ENCODE measurements around the gene IMPG2. TPM values are rescaled to one million over a fixed set of nuclear protein-coding genes. Genes with fewer than 3 reads are reported as not detected.

IMPG2 gene
- total RNA-seq, 1 donor from 2014 or later, result 0.17 TPM

DNA sequence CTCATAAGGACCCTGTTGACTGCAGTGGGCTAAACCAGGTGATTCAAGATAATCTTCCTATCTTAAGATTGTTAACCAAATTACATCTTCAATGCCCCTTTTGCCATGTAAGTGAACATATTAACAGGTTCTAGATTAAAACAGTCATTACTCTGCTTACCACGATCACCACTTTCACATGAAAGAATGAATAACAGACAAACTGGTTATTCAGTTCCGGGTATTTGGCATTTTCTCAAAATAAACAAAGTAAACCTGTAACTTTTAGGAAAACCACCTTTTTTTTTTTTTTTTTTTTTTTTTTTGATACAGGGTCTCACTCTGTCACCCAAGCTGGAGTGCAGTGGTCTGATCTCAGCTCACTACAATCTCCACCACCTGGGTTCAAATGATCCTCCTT lies 131.2 kb downstream of the IMPG2 start:
- no peak overlapping the region for H3K4me3 ChIP-seq (ENCODE audit: low read depth, low read length)
- H3K36me3 ChIP-seq (ENCODE audit: control insufficient read depth, insufficient read depth, low read length), result no peaks in the 10 kb centered on the region
- no peaks in the 10 kb centered on the region for H3K27me3 ChIP-seq (ENCODE audit: control insufficient read depth, insufficient read depth, low read length)
- TF ChIP-seq, protein P1, sequence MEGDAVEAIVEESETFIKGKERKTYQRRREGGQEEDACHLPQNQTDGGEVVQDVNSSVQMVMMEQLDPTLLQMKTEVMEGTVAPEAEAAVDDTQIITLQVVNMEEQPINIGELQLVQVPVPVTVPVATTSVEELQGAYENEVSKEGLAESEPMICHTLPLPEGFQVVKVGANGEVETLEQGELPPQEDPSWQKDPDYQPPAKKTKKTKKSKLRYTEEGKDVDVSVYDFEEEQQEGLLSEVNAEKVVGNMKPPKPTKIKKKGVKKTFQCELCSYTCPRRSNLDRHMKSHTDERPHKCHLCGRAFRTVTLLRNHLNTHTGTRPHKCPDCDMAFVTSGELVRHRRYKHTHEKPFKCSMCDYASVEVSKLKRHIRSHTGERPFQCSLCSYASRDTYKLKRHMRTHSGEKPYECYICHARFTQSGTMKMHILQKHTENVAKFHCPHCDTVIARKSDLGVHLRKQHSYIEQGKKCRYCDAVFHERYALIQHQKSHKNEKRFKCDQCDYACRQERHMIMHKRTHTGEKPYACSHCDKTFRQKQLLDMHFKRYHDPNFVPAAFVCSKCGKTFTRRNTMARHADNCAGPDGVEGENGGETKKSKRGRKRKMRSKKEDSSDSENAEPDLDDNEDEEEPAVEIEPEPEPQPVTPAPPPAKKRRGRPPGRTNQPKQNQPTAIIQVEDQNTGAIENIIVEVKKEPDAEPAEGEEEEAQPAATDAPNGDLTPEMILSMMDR (IDR thresholded peaks at IDR 0.05; ENCODE audit: insufficient read depth, low read length, poor library complexity, severe bottlenecking), result no peak
- DNase-seq (ENCODE audit: low read depth), result no peak

DNA sequence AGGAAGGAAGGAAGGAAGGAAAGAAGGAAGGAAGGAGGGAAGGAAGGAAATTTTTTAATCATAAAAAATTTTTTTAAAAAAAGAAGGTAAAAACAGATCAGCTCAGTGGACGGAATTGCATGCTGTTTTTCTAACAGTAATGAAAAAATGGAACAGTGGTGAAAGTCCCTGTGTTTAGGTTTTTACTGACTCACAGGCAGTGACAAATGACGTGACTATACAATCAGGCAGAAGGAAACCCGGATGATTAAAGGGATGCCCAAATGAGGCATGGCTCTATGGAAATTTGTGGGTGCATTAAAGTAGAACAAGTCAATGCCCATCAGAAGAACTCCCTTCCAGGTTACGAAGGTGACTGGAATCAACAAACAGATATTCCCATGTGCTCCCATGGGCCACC lies 135.0 kb downstream of the IMPG2 start:
- Histone ChIP-seq H3K4me3 (ENCODE audit: low read depth, low read length) (no peak overlapping the region), H3K36me3 (ENCODE audit: control insufficient read depth, insufficient read depth, low read length) (no peaks in the 10 kb centered on the region)
- DNase-seq (ENCODE audit: low read depth), result no peak

DNA sequence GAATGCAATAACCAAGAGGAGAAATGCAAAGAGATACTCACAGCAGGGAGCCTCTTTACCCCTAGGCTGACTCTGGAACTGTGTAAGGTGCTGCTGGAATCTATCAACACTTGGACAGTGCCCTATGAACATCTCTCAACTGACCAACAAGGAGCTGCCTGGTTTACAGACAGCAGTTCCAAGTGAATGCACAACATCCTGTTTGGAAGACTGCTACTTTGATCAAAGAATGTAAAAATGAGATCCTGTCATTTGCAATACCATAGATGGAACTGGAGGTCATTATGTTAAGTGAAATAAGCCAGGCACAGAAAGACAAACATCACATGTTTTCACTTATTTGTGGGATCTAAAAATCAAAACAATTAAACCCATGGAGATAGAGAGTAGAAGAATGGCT lies 136.3 kb downstream of the IMPG2 start:
- no peak for DNase-seq (ENCODE audit: low read depth)
- TF ChIP-seq, protein P1 (IDR thresholded peaks at IDR 0.05; ENCODE audit: insufficient read depth, low read length, poor library complexity, severe bottlenecking), result no peak
- H3K27me3 ChIP-seq (ENCODE audit: control insufficient read depth, insufficient read depth, low read length), result no peaks in the 10 kb centered on the region
- H3K36me3 ChIP-seq (ENCODE audit: control insufficient read depth, insufficient read depth, low read length), result no peaks in the 10 kb centered on the region
- H3K4me3 ChIP-seq (ENCODE audit: low read depth, low read length), result no peak overlapping the region

More for the DNA sequence above, 135.0 kb downstream of the IMPG2 start:
- TF ChIP-seq, protein P1 (IDR thresholded peaks at IDR 0.05; ENCODE audit: insufficient read depth, low read length, poor library complexity, severe bottlenecking), result no peak
- H3K27me3 ChIP-seq (ENCODE audit: control insufficient read depth, insufficient read depth, low read length), result no peaks in the 10 kb centered on the region

DNA sequence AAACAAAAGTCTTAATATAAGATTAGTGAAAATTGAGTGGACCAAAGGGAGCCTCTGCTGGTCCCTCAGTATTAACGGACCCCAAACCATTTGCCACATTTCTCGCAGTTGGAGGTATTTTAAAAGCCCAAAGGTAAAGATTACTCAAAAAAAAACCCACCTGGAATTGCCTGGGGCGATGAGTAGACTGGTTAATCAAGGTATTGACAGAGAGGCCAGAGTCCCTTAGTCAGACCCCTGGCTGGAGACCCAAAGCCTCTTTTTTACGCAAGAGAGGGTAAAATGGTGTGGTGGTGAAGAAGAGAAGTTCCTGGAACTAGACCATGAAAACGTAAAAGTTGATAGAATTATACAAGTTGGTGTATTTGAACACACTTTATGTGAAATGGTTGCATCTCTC lies 137.2 kb downstream of the IMPG2 start:
- H3K36me3 ChIP-seq (ENCODE audit: control insufficient read depth, insufficient read depth, low read length), result no peaks in the 10 kb centered on the region
- no peak overlapping the region for H3K4me3 ChIP-seq (ENCODE audit: low read depth, low read length)
- no peak for DNase-seq (ENCODE audit: low read depth)
- no peaks in the 10 kb centered on the region for H3K27me3 ChIP-seq (ENCODE audit: control insufficient read depth, insufficient read depth, low read length)
- TF ChIP-seq, protein P1 (IDR thresholded peaks at IDR 0.05; ENCODE audit: insufficient read depth, low read length, poor library complexity, severe bottlenecking), result no peak

DNA sequence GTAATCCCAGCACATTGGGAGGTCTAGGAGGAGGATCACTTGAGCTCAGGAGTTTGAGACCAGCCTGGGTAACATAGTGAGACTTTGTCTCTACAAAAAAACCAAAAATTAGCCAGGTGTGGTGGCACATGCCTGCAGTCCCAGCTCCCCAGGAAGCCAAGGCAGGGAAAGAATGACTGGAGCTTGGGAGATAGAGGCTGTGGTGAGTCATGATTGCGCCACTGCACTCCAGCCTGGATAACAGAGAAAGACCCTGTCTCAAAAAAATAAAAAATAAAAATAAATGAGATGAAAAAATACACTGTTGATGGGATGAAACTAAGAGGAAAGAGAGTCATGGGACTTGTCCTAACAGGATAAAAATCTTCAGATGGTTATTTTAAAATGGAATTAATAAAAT lies 137.6 kb downstream of the IMPG2 start:
- no peak for DNase-seq (ENCODE audit: low read depth)
- H3K27me3 ChIP-seq (ENCODE audit: control insufficient read depth, insufficient read depth, low read length), result no peaks in the 10 kb centered on the region
- no peaks in the 10 kb centered on the region for H3K36me3 ChIP-seq (ENCODE audit: control insufficient read depth, insufficient read depth, low read length)
- no peak overlapping the region for H3K4me3 ChIP-seq (ENCODE audit: low read depth, low read length)
- TF ChIP-seq, protein P1 (IDR thresholded peaks at IDR 0.05; ENCODE audit: insufficient read depth, low read length, poor library complexity, severe bottlenecking), result no peak

DNA sequence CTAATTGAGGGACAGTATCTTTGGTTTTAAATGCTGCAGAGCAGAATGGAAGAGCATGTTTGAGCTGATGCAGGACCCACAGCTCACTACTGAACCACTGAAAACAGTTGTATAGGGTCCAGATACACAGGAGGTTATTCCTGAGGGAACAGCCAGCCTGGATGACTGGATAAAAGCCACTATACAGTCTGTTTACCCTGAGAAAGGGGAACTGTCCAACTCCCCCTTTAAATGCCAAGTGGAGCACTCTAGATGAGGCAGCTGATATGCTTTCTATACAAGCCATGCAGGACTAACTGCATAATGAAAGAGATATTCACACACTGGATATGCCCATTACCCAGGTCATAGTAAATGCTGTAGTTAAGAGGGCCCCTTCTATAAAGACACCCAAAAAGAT lies 138.6 kb downstream of the IMPG2 start:
- Histone ChIP-seq H3K4me3 (ENCODE audit: low read depth, low read length) (no peak overlapping the region), H3K36me3 (ENCODE audit: control insufficient read depth, insufficient read depth, low read length) (no peaks in the 10 kb centered on the region), H3K27me3 (ENCODE audit: control insufficient read depth, insufficient read depth, low read length) (no peaks in the 10 kb centered on the region)
- TF ChIP-seq, protein P1 (IDR thresholded peaks at IDR 0.05; ENCODE audit: insufficient read depth, low read length, poor library complexity, severe bottlenecking), result no peak
- no peak for DNase-seq (ENCODE audit: low read depth)

All from kidney epithelial cell (primary cell).